Neural cell (in vitro differentiated cells): ENCODE measurements around the gene TTC39A.

ENCODE experiments used
- CTCF ChIP-seq: fragments of 450-650 bp; IDR thresholded peaks from 2 replicates; pipeline ENCODE4 v1.5.1; 2014; ENCODE audit warnings: antibody characterized with exemption, mild to moderate bottlenecking, moderate library complexity; ENCODE audit not compliant: poor library complexity, severe bottlenecking
- EP300 ChIP-seq: fragments of 450-650 bp; conservative IDR thresholded peaks from 2 replicates; pipeline ENCODE4 v1.6.1; 2014; ENCODE audit warnings: antibody characterized with exemption, mild to moderate bottlenecking, moderate library complexity; ENCODE audit not compliant: poor library complexity, severe bottlenecking
- EZH2 ChIP-seq: fragments of 200-600, 300-800 bp; shearing (Covaris generic), sonication (generic); IDR thresholded peaks from 2 replicates; pipeline ENCODE4 v1.6.1; 2014; ENCODE audit warnings: antibody characterized with exemption, low read length, borderline replicate concordance, mild to moderate bottlenecking; ENCODE audit not compliant: insufficient read depth, poor library complexity, severe bottlenecking
- MXI1 ChIP-seq: fragments of 450-650 bp; conservative IDR thresholded peaks from 2 replicates; pipeline ENCODE4 v1.6.1; 2014; ENCODE audit warnings: antibody characterized with exemption, mild to moderate bottlenecking; ENCODE audit not compliant: poor library complexity, severe bottlenecking
- POLR2AphosphoS5 ChIP-seq: IDR thresholded peaks from 2 replicates; pipeline ENCODE4 v1.6.1; 2012
- RAD21 ChIP-seq: fragments of 450-650 bp; conservative IDR thresholded peaks from 2 replicates; pipeline ENCODE4 v1.6.1; 2014; ENCODE audit warnings: antibody characterized with exemption, mild to moderate bottlenecking, moderate library complexity
- SMC3 ChIP-seq: fragments of 450-650 bp; conservative IDR thresholded peaks from 2 replicates; pipeline ENCODE4 v1.6.1; 2014; ENCODE audit warnings: antibody characterized with exemption, mild to moderate bottlenecking, moderate library complexity; ENCODE audit not compliant: poor library complexity
- TAF1 ChIP-seq: IDR thresholded peaks from 2 replicates; pipeline ENCODE4 v1.6.1; 2012; ENCODE audit warnings: low read depth
- TF ChIP-seq, protein P1 (sequence below): IDR thresholded peaks from 2 replicates; pipeline ENCODE4 v1.6.1; 2012; ENCODE audit warnings: borderline replicate concordance

DNA sequence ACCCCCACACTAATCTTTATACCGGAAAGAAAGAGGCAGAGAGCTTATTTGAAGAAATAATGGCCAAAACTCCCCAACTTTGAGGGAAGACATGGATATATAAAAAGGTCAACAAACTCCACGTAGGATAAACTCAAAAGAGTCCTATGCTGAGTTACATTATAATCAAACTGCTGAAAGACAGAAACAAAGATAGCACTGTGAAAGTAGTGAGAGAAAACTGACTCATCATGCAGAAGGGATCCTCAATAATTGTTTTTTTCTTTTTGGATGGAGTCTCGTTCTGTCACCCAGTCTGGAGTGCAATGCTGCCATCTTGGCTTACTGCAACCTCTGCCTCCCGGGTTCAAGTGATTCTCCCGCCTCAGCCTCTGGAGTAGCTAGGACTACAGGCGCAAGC is 48.5 kb upstream of the TTC39A start:
- TF ChIP-seq CTCF (no peak), EZH2 (no peak), EP300 (no peak), RAD21 (no peak), MXI1 (no peak), POLR2AphosphoS5 (no peak), TAF1 (no peak), SMC3 (no peak)
- TF ChIP-seq, protein P1, sequence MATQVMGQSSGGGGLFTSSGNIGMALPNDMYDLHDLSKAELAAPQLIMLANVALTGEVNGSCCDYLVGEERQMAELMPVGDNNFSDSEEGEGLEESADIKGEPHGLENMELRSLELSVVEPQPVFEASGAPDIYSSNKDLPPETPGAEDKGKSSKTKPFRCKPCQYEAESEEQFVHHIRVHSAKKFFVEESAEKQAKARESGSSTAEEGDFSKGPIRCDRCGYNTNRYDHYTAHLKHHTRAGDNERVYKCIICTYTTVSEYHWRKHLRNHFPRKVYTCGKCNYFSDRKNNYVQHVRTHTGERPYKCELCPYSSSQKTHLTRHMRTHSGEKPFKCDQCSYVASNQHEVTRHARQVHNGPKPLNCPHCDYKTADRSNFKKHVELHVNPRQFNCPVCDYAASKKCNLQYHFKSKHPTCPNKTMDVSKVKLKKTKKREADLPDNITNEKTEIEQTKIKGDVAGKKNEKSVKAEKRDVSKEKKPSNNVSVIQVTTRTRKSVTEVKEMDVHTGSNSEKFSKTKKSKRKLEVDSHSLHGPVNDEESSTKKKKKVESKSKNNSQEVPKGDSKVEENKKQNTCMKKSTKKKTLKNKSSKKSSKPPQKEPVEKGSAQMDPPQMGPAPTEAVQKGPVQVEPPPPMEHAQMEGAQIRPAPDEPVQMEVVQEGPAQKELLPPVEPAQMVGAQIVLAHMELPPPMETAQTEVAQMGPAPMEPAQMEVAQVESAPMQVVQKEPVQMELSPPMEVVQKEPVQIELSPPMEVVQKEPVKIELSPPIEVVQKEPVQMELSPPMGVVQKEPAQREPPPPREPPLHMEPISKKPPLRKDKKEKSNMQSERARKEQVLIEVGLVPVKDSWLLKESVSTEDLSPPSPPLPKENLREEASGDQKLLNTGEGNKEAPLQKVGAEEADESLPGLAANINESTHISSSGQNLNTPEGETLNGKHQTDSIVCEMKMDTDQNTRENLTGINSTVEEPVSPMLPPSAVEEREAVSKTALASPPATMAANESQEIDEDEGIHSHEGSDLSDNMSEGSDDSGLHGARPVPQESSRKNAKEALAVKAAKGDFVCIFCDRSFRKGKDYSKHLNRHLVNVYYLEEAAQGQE = no peak
